ENCODE measurements around the gene PMEL.

DNA sequence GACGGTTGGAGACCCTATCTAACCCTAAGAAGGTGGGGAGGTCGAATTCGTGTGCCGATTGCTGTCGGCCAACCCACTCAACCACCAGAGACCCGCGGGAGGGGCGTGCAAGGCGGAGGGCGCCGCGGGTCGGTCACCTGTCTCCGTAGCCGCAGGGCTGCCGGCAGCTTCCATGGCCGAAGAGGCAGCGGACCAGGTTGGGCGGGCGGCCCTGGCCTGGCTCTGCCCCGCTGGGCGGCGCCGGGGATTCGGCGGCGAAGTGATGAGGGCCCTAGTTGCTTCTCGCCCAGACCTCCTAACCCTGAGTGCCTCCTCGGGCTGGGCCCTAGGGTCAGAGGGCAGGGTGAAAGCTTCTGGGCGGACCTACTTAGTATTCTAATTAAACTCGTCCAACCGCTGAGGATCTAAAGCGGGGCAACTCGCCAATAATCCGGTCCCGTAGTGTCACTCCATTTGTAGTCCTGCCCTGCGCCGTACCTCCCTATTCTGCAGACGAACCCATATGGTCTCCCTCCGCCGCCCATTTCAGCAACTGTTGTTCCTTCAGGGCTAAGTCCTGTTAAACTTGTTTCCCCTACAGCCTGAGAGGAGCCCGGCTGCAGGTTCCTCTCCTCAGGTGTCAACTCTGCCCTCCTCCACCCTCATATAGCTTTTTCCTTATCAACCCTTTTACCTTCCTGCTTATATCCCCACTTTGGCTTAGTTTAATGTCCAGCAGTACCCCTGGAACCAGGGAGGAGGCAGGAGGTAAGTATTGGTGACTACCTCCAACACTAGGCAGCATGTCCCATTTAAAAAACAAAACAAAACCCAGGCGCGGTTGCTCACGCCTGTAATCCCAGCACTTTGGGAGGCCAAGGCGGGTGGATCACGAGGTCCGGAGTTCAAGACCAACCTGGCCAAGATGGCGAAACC is 38.0 kb downstream of the PMEL start, which contains the start of gene PYM1:
- no peak for TF ChIP-seq POLR2A (IDR thresholded peaks at IDR 0.05)
- TF ChIP-seq POLR2AphosphoS5 (IDR thresholded peaks at IDR 0.05), result peak in 2 of 3 donors; percentile 47 to 70
